ENCODE measurements around the gene PLA2G4A.

PLA2G4A gene

DNA sequence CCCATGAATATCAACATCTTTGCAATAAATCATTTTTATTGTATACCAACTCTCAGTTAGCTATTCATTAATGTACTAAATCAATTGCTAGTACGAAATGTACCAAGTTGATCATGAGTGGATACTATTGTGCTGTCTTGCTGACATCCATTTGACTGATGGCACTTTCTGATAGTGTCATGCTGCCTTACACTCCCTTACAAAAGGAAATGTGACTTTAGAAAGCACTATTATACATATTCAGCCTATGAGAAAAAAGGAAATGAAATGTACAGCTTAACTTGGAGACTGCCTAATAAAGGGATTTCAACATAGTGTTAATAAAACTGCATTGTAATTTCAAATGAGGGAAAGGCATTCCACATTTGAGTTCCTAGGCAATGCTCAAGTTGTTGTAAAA is 52.2 kb downstream of the PLA2G4A start:
- no peak overlapping the region for H3K9ac ChIP-seq (ENCODE audit: low read length)

DNA sequence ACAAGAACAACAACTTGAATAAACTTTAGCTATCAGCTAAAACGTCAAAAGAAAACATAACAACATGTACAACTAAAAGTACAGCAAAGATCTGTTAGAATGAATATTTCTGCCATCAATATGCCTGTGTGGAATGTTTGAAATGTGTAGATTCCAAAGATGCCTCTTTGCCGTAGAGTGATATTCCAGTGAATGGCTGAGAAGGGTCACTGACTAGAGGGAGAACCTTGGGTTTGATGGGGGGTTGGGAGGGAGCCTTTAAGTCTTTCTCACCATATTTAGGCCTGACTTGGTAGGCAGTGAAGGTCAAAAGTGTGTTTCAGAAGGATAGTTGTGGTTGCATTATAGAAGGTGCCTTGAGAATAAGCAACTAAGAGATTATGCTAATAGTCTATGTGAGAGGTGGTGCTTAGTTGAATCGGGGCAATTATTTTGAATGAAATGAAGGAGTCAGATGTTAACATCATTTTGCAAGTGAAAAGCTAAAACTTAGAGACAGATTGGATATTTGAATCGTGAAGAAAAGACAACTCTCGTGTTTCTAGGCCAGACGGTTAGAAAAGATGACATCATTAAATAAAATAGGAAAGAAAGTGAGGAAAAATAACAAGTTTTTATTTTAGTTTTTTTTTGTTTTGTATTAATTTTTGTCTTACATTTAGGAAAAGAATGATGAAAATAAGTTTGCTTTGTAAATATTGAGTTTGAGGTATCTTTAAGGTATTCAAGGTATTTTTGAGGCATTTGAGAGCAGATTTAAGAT is 53.8 kb downstream of the PLA2G4A start:
- Histone ChIP-seq H3K4me3 (ENCODE audit: low read length) (no peak overlapping the region), H3K4me1 (ENCODE audit: control insufficient read depth, low read depth, low read length) (peaks cover 4% of the 10 kb centered on the region), H3K27ac (ENCODE audit: low read length) (no peak overlapping the region), H3K27me3 (ENCODE audit: control insufficient read depth, insufficient read depth, low read length) (no peaks in the 10 kb centered on the region), H3K9ac (ENCODE audit: low read length) (no peak overlapping the region), H3K9me3 (ENCODE audit: control insufficient read depth, low read depth, low read length) (peaks cover 3% of the 10 kb centered on the region), H3K36me3 (ENCODE audit: control insufficient read depth, low read depth, low read length) (no peaks in the 10 kb centered on the region)

More for the DNA sequence above, 52.2 kb downstream of the PLA2G4A start:
- Histone ChIP-seq H3K36me3 (ENCODE audit: control insufficient read depth, low read depth, low read length) (no peaks in the 10 kb centered on the region), H3K4me1 (ENCODE audit: control insufficient read depth, low read depth, low read length) (peaks cover 4% of the 10 kb centered on the region), H3K9me3 (ENCODE audit: control insufficient read depth, low read depth, low read length) (no peaks in the 10 kb centered on the region), H3K4me3 (ENCODE audit: low read length) (no peak overlapping the region), H3K27me3 (ENCODE audit: control insufficient read depth, insufficient read depth, low read length) (no peaks in the 10 kb centered on the region), H3K27ac (ENCODE audit: low read length) (no peak overlapping the region)

DNA sequence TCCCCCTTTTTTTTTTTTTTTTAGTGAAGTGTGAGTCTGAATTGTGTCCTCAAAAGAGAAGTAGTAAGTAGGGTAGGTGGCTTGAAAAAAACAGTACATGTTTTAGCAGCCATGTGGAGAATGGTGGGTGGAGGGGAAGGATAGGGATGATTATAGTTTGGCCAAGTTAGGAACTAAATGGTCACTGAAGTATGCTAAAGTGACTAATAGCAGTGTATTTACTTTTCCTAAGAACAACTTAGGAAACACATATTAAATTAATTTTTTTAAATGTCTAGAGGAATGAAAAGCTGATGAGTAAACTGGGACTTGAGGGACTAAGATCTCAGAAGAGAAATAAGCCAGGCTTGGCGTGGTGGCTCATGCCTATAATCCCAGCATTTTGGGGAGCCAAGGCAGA is 55.5 kb downstream of the PLA2G4A start:
- Histone ChIP-seq H3K4me1 (ENCODE audit: control insufficient read depth, low read depth, low read length) (peaks cover 4% of the 10 kb centered on the region), H3K27me3 (ENCODE audit: control insufficient read depth, insufficient read depth, low read length) (no peaks in the 10 kb centered on the region), H3K9ac (ENCODE audit: low read length) (no peak overlapping the region), H3K27ac (ENCODE audit: low read length) (no peak overlapping the region), H3K36me3 (ENCODE audit: control insufficient read depth, low read depth, low read length) (no peaks in the 10 kb centered on the region), H3K4me3 (ENCODE audit: low read length) (no peak overlapping the region), H3K9me3 (ENCODE audit: control insufficient read depth, low read depth, low read length) (peaks cover 3% of the 10 kb centered on the region)

DNA sequence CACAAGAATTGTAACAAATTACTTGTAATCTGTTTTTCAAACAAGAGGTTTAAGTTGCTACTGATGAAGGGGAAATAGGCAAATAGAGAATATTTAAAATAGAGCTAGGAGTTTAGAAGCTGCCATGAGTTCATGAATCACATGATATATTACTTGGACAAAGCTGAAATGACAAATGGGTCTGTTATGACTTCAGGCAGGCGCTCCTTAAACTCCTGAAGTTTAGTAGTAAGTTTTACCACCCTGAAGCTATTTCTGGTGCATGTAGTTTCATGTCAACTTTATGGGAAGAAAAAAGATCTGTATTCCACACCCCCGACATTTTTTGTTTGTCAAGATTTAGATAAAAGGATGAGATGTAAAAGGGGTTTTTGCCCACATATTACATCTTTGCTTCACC is 58.5 kb downstream of the PLA2G4A start:
- Histone ChIP-seq H3K9ac (ENCODE audit: low read length) (no peak overlapping the region), H3K36me3 (ENCODE audit: control insufficient read depth, low read depth, low read length) (no peaks in the 10 kb centered on the region), H3K4me1 (ENCODE audit: control insufficient read depth, low read depth, low read length) (peaks cover 4% of the 10 kb centered on the region), H3K4me3 (ENCODE audit: low read length) (no peak overlapping the region), H3K9me3 (ENCODE audit: control insufficient read depth, low read depth, low read length) (peaks cover 3% of the 10 kb centered on the region), H3K27ac (ENCODE audit: low read length) (no peak overlapping the region), H3K27me3 (ENCODE audit: control insufficient read depth, insufficient read depth, low read length) (no peaks in the 10 kb centered on the region)

DNA sequence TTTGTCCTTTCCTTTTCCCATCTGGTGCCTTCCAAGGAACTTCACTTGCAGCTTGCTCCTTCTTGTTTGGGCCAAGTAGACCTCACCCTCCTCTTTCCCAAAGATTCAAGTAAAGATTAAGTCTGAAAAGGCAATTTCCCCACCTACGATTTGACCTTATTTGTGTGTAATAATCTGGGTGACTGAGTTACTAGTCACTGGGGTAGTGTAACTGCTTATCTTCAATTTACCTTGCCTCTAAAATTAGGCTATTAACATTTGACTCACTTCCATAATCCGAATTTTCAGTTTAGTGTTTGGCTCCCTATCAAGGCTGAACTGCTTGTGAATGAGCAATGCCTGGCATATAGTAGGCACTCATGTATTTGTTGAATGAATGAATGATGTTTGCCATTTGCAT is 59.6 kb downstream of the PLA2G4A start:
- no peaks in the 10 kb centered on the region for H3K36me3 ChIP-seq (ENCODE audit: control insufficient read depth, low read depth, low read length)
- H3K4me3 ChIP-seq (ENCODE audit: low read length), result no peak overlapping the region
- H3K9me3 ChIP-seq (ENCODE audit: control insufficient read depth, low read depth, low read length), result peaks cover 3% of the 10 kb centered on the region
- no peak overlapping the region for H3K27ac ChIP-seq (ENCODE audit: low read length)
- no peaks in the 10 kb centered on the region for H3K27me3 ChIP-seq (ENCODE audit: control insufficient read depth, insufficient read depth, low read length)
- H3K9ac ChIP-seq (ENCODE audit: low read length), result no peak overlapping the region
- no peaks in the 10 kb centered on the region for H3K4me1 ChIP-seq (ENCODE audit: control insufficient read depth, low read depth, low read length)

DNA sequence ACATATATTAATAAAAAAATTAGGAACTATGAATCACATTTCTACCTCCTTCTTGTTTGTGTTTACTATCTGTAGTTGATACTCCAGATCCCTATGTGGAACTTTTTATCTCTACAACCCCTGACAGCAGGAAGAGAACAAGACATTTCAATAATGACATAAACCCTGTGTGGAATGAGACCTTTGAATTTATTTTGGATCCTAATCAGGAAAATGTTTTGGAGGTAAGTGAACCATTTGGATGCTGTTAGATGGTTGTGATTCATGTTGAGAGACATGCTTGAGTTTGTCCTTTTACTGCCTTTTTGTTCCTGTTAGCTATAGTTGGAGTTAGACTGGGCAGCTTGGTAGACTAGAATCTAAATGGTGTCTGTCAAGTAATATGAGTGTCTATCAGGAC is 64.2 kb downstream of the PLA2G4A start:
- Histone ChIP-seq H3K9ac (ENCODE audit: low read length) (no peak overlapping the region), H3K27ac (ENCODE audit: low read length) (no peak overlapping the region), H3K9me3 (ENCODE audit: control insufficient read depth, low read depth, low read length) (no peaks in the 10 kb centered on the region), H3K4me1 (ENCODE audit: control insufficient read depth, low read depth, low read length) (no peaks in the 10 kb centered on the region), H3K4me3 (ENCODE audit: low read length) (no peak overlapping the region), H3K36me3 (ENCODE audit: control insufficient read depth, low read depth, low read length) (no peaks in the 10 kb centered on the region), H3K27me3 (ENCODE audit: control insufficient read depth, insufficient read depth, low read length) (no peaks in the 10 kb centered on the region)

DNA sequence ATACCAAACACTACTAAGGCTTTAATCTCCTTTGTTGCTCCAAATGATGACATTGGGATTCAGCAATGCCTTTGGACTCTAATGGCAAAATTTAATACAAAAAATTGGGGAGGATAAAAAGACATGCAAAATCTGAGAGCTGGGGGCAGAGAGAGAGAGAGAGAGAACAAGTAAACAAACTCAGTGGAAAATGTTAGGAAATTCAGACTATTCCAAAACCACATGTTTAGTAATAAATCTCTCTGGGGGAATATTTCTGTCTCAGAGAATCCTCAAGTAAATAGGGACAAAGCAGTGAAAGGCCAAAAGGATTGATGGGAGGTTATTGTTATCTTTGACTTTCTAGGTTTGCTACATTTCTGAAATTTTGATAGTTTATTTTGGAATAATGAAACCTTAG is 65.7 kb downstream of the PLA2G4A start:
- H3K36me3 ChIP-seq (ENCODE audit: control insufficient read depth, low read depth, low read length), result no peaks in the 10 kb centered on the region
- H3K4me1 ChIP-seq (ENCODE audit: control insufficient read depth, low read depth, low read length), result no peaks in the 10 kb centered on the region

DNA sequence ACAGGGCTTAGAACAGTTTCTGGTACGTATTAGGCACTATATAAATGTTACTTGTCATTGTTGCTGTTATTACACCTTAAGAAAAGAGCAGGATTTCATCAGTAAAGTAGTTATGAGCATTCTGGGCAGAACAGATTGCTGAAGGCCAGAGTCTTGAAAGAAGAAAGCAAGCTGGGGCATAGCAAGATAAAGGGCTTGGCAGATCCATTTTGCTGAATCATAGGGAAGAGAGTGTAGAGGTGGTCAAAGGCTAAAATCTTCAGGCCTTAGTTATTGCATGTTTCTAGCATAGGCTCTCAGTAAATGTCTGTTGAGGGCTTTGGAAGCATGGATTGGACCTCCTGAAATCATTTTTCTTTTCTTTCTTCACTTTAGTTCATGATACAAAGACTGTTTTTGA is 67.5 kb downstream of the PLA2G4A start:
- no peaks in the 10 kb centered on the region for H3K9me3 ChIP-seq (ENCODE audit: control insufficient read depth, low read depth, low read length)
- no peak overlapping the region for H3K9ac ChIP-seq (ENCODE audit: low read length)
- no peak overlapping the region for H3K4me3 ChIP-seq (ENCODE audit: low read length)
- no peak overlapping the region for H3K27ac ChIP-seq (ENCODE audit: low read length)
- H3K27me3 ChIP-seq (ENCODE audit: control insufficient read depth, insufficient read depth, low read length), result no peaks in the 10 kb centered on the region
- H3K36me3 ChIP-seq (ENCODE audit: control insufficient read depth, low read depth, low read length), result no peaks in the 10 kb centered on the region
- H3K4me1 ChIP-seq (ENCODE audit: control insufficient read depth, low read depth, low read length), result no peaks in the 10 kb centered on the region

More for the DNA sequence above, 65.7 kb downstream of the PLA2G4A start:
- H3K9ac ChIP-seq (ENCODE audit: low read length), result no peak overlapping the region
- no peak overlapping the region for H3K4me3 ChIP-seq (ENCODE audit: low read length)
- no peak overlapping the region for H3K27ac ChIP-seq (ENCODE audit: low read length)
- H3K9me3 ChIP-seq (ENCODE audit: control insufficient read depth, low read depth, low read length), result no peaks in the 10 kb centered on the region
- H3K27me3 ChIP-seq (ENCODE audit: control insufficient read depth, insufficient read depth, low read length), result no peaks in the 10 kb centered on the region

DNA sequence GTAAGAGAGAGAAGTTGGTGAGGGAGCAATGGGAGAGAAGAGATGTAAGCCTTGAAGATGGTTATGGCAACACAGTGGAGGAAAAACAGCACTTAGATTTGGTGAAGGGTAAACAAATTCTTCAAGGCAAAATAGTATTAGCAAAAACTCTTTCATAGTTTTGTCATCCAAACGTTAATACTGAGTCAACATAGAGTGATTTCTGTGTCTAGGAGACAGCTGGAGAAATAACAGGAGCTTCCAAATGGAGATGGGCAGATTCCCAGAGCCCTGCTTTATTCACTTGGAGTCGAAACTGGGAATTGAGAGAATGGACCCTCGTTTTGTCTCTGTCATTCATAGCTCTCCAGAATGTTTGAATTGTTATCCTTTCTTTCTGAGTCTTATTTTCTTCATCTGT is 68.3 kb downstream of the PLA2G4A start:
- Histone ChIP-seq H3K36me3 (ENCODE audit: control insufficient read depth, low read depth, low read length) (no peaks in the 10 kb centered on the region), H3K4me3 (ENCODE audit: low read length) (no peak overlapping the region), H3K27me3 (ENCODE audit: control insufficient read depth, insufficient read depth, low read length) (no peaks in the 10 kb centered on the region), H3K9ac (ENCODE audit: low read length) (no peak overlapping the region), H3K27ac (ENCODE audit: low read length) (no peak overlapping the region), H3K9me3 (ENCODE audit: control insufficient read depth, low read depth, low read length) (no peaks in the 10 kb centered on the region), H3K4me1 (ENCODE audit: control insufficient read depth, low read depth, low read length) (peaks cover 3% of the 10 kb centered on the region)

DNA sequence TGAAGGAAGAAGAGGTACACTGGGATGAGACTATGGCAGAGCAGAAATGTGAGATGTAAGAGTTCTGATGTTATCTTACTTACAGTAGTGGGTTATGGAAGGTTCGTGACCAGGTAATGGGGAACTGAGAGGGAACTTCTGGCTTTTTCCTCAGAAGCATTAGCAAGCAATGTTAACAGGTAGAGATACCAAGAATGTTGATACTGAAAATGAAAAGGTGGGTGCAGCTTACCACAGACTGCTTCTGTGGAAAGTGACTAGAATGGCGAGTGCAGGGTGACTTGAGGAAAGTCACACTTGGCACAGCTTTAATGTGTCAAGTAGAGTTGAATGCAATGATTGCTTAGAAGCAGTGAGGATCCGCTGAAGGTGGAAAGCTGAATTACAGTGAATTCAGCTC is 70.8 kb downstream of the PLA2G4A start:
- H3K9me3 ChIP-seq (ENCODE audit: control insufficient read depth, low read depth, low read length), result no peaks in the 10 kb centered on the region
- H3K27me3 ChIP-seq (ENCODE audit: control insufficient read depth, insufficient read depth, low read length), result no peaks in the 10 kb centered on the region
- peaks cover 3% of the 10 kb centered on the region for H3K4me1 ChIP-seq (ENCODE audit: control insufficient read depth, low read depth, low read length)
- no peak overlapping the region for H3K27ac ChIP-seq (ENCODE audit: low read length)
- H3K9ac ChIP-seq (ENCODE audit: low read length), result no peak overlapping the region
- H3K36me3 ChIP-seq (ENCODE audit: control insufficient read depth, low read depth, low read length), result no peaks in the 10 kb centered on the region
- no peak overlapping the region for H3K4me3 ChIP-seq (ENCODE audit: low read length)

DNA sequence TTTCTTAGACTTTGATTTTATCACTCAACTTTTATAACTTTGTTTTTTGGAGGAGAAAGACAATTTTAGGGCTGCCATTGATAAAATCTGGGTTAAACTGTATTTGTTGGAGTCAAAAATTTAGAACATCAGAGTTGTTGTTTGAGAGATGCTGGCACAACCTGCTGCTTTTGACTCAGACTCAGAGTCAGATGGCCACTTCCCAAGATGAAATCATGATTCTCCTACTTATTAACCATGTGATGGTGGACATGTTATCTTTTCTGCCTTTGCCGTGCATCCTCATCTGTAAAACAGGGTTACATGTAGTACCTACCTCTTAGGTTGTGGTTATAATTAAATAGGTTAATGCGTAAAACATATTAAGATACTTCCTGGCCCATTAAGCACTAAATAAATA is 71.2 kb downstream of the PLA2G4A start:
- H3K27ac ChIP-seq (ENCODE audit: low read length), result no peak overlapping the region
- H3K9ac ChIP-seq (ENCODE audit: low read length), result no peak overlapping the region
- no peaks in the 10 kb centered on the region for H3K9me3 ChIP-seq (ENCODE audit: control insufficient read depth, low read depth, low read length)
- H3K27me3 ChIP-seq (ENCODE audit: control insufficient read depth, insufficient read depth, low read length), result no peaks in the 10 kb centered on the region
- no peaks in the 10 kb centered on the region for H3K36me3 ChIP-seq (ENCODE audit: control insufficient read depth, low read depth, low read length)
- H3K4me1 ChIP-seq (ENCODE audit: control insufficient read depth, low read depth, low read length), result peaks cover 3% of the 10 kb centered on the region
- H3K4me3 ChIP-seq (ENCODE audit: low read length), result no peak overlapping the region

DNA sequence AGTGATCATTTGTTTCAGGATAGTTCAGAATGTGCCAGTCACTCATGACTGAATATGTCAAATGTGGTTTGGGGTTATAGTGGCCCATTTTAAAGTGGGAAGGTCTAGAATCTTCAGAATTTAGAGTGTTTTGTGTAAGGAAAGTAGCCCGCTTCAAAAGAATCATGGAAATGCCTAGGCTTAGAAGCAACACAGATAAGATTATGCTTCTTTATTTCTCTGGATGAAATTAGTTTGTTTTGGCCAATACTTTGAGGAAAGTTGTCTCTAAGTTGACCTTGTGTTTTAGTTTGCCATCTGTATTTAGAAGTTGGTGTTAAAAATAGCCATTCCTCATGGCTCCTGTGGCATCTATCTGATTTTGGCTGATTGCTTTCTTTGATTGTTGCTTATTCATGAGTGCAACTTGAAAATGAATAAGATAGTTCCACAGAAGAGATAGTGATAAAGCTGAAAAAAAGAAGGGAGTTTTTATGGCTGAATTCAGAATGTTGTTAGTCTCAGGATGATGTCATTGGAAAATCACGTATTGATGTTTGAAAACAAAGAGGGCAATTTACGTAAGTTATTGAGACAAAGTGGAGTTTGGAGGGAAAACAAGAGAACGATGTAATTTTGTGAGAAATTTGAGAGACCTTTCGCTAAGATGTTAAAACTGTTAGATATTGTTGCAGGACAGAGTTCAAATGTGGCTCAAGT is 71.9 kb downstream of the PLA2G4A start:
- no peaks in the 10 kb centered on the region for H3K27me3 ChIP-seq (ENCODE audit: control insufficient read depth, insufficient read depth, low read length)
- H3K9me3 ChIP-seq (ENCODE audit: control insufficient read depth, low read depth, low read length), result no peaks in the 10 kb centered on the region
- H3K4me1 ChIP-seq (ENCODE audit: control insufficient read depth, low read depth, low read length), result peaks cover 3% of the 10 kb centered on the region
- H3K4me3 ChIP-seq (ENCODE audit: low read length), result no peak overlapping the region
- no peaks in the 10 kb centered on the region for H3K36me3 ChIP-seq (ENCODE audit: control insufficient read depth, low read depth, low read length)
- no peak overlapping the region for H3K27ac ChIP-seq (ENCODE audit: low read length)
- H3K9ac ChIP-seq (ENCODE audit: low read length), result no peak overlapping the region

Measured in iPS-18a (cell line).